ENCODE measurements around the gene MPC1L. TPM values are rescaled to one million over a fixed set of nuclear protein-coding genes. Genes with fewer than 3 reads are reported as not detected.

The MPC1L gene
- total RNA-seq, 1 donor from 2014 or later: not detected

DNA sequence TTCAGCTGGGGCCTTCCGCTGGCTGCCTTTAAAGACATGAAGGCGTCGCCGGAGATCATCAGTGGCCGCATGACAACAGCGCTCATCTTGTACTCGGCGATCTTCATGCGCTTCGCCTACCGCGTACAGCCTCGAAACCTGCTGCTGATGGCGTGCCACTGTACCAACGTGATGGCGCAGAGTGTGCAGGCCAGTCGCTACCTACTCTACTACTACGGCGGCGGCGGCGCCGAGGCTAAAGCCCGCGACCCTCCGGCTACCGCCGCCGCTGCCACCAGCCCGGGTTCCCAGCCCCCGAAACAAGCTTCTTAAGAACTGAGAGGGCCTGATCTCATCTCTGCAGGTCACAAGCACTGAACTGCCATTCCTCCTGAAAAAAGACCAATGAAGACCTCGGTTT, 437 bp downstream of the MPC1L start:
- intact Hi-C loops (cut with micrococcal nuclease): no loop called here
- ATAC-seq (no peak), DNase-seq (no peak)

DNA sequence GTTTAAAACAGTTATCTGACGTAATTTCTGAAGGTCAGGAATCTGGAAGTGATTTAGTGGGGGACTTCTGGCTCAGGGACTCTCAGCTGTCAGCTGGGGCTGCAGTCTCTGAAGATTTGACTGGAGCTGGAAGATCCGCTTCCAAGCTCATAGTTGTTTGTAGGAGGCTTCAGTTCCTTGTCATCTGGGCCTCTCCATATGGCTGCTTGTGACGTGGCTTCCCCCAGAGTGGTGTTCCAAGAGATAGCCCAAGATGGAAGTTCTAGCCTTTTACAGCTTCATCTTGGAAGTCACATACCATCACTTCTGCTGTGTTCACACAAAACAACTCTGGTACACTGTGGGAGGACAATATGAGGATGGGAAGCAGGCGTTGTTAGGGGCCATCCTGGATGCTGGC, 2.1 kb downstream of the MPC1L start:
- ATAC-seq (no peak), DNase-seq (no peak)
- intact Hi-C loops (cut with micrococcal nuclease): no loop called here

DNA sequence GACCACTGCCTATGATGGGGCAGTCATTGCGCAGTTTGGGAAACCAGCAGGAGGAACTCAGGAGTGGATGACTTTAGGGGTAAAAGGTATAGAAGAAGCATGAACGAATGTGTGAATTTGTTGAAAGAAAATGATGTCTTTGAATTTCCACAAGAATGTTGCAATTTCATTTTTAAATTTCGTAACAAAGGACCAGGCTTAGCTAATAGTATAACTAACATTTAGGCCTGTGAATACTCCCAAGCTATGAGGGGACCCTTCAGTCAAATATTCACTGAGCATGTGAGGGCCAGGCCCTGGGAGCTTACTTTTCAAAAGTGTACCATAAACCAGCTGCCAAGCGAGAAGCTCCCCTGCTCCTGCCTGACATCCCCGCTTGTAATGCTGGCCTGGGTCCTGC, 5.3 kb downstream of the MPC1L start:
- intact Hi-C loops (cut with micrococcal nuclease): no loop called here
- ATAC-seq (no peak), DNase-seq (no peak)

DNA sequence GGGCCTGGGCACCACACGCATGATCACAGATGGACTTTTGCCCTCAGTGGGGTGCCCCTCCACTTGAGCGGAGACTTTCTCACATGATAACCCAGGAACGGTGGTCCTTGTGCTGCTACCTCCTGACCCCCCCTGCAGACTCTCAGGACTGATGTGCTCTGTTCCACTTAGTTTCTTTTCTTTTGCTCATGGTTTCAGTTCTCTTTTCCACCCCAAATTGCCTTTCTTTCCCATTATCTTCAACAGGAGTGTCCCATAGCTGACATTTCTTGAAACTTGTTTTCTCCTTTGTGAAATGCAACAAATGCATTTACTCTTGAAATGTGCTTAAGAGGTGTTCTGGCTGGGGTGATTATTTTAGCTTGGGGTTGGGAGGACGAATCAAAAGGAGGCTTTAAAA, 9.0 kb downstream of the MPC1L start:
- no peak for DNase-seq
- intact Hi-C loops (cut with micrococcal nuclease): no loop called here
- no peak for ATAC-seq

DNA sequence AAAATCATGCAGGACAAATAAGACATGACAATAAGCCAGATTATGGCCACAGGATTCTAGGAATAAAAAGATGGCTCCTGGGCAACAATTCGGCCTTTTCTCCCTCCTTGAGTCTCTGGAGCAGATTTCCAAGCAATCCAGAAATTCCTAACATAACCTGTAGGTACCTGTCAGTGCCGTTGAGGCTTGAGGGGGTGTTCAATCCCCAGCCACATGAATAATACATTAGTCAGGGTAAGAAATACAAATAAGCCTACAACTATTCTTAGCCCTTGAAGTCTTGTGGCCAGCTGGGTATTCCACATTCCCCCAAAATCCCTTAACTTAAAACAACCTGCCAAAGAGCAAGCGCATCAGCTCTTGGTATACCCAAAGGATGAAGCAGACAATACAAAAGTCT, 14.5 kb downstream of the MPC1L start:
- ATAC-seq (no peak), DNase-seq (no peak)
- intact Hi-C loops (cut with micrococcal nuclease): no loop called here

DNA sequence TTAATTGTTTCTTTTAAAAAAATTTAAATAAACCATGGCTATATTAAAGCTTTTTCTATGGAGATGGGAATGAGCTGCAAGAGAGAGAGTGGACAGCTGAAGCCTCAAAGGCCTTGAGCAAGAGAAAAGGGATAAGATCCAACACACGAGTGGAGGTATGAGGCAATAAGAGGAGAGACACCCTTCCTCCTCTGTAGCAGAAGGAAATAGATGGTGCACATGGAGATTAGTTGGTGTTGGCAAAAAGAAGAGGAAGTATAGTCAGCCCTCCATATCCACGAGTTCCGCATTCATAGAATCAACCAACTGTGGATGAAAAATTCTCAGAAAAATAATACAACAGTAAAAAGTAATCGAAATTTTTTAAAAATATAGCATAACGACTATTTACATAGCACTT, 20.9 kb downstream of the MPC1L start:
- ATAC-seq (peak; percentile 6), DNase-seq (no peak)
- intact Hi-C loops (cut with micrococcal nuclease): no loop called here

DNA sequence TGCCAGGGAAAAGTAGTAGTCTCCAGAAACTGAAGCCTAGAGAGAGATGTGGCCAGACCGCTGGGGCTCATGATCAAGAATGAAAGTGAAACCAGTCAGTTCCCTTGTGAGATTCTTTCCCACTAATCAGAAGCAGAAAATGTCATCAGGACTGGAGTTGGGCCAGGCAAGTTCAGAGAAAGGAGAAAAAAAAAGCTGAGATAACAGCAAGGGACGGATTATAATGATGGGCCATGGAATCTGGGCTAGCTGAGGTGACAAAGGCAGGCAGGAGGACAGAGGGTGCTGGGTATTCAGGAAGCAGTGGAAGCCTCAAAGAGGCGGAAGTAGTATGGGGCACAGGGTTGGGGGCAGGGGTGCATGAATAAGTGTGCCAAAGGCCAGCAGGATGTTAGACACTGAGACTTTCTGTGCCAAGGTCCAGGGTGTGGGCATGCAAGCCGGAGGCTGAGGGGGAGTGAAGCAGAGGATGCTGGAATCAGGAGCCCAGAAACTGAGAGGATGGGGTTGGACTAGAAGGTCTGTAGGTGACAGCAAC, 21.7 kb downstream of the MPC1L start:
- intact Hi-C loops (cut with micrococcal nuclease): no loop called here
- DNase-seq: peak; percentile 37

DNA sequence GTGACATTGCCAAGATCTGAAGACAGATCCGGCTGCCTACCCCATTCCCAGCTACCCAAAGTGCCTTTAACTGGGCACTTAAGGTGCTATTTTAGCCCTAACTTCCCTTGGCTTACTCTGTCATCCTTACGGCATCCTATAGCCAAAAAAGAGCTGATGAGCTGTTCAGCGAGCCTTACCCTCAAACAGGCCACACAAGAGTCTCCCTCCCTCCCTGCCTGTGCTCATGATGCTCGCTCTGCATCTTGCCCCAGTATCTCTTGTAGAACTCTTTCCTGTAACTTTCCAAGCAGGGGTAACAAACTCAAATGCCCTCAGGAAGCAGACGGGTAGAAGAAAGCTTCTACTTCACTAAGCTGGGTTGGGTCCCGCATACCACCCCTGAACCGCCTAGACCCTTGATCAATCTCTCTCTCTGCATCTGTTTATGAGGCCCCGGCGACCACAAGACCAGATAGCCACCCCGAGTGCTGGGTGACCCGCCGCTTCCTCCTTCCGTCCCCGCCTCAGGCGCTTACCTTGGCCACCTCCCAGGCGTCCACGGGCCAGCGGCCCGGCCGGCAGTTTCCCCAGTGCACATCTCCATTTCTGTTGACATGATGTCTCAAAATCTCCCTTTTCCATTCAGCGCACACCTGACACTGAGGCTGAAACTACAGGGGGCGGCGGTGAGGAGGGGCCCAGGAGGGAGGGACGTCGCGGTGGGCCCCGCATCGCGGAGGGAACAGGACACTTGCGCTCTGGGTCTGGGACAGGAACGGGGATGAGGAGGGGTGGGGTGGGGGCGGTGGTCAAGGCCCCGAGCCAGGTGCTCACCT, 23.5 kb downstream of the MPC1L start:
- ATAC-seq: peak; percentile 54
- peak; percentile 43 for DNase-seq
- intact Hi-C loops (cut with micrococcal nuclease): no loop called here

More for the DNA sequence above, 21.7 kb downstream of the MPC1L start:
- ATAC-seq: peak; percentile 53

DNA sequence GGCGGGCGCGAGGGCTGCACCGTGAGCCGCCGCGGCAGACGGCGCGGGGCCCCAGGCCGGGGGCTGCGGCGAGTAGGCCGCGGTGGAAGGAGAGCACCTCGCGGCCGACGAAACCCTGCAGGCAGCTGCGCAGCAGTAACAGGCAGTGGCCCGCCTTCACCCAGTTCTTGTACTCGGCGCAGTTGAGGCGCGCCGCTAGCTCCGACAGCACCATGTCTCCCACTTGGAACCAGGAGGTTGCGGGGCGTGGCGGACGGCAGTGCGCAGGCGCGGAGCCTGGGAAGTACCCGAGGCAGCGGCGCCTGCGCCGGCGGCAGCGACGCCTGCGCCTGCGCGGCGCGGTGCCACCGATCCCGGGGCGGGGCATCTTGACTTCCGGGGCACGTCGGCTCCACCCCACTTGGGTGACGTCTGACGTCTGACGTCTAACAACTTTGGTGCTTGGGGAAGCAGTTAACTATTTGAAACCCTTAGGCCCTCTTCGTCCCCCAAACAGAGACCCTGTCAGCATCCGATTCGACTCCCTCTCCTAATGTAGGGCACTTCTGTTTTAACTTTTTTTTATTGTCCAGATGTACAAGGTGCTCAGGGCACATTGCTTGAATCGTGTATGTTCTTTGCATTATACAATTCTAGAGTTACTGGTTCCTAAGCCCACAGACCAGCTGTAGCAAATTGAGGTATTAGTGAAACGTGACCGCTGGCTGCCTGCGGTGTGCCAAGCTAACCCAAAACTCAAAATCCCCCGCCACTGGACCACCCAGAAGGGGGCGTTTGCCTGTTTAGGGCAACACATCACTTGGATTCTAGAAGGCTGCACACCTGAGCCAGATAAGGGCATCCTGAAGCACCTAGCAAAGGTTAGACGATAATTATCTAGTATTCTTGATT, 24.3 kb downstream of the MPC1L start, which contains the start of gene CXorf38:
Gene CXorf38 (minus strand): TSS at position 255 of the 891 bp plus-strand sequence. CDS start 41 bp downstream, at position 214.
- intact Hi-C loops (cut with micrococcal nuclease): no loop called here
- DNase-seq (peak; percentile 94), ATAC-seq (peak; percentile 89)

DNA sequence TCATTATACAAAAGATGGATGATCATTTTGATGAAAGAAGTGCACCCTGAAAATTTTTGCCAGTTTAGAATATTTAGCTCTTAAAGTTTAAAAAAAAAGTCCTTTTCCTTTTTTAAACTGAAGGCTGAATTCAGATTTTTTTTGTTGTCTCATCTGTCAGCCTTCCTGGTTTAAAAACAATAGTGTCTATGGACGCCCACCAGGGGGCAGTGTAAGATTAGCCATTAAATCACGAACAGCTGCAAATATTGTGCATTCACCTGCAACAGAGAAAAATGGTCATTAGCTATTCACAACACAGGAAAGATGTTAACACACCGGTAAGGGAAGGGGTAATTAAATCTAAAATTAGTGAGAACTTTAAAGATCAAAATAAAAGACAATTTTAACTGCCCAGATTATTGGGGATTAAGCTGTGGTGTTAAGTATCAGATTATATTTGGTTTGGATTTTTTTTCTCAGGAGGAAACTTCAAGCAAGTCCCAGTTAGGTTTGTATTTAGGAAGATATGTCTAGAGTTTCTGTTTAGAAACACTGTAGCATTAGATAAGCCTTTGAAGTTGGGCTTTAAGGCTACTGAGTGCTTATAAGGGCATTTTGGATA, 28.5 kb downstream of the MPC1L start:
- intact Hi-C loops (cut with micrococcal nuclease): loop anchor here (10.0 kb wide), 2 partner anchors 143 to 463 kb away; no protein-coding TSS in a partner anchor
- ATAC-seq: no peak
- DNase-seq: peak; percentile 34

DNA sequence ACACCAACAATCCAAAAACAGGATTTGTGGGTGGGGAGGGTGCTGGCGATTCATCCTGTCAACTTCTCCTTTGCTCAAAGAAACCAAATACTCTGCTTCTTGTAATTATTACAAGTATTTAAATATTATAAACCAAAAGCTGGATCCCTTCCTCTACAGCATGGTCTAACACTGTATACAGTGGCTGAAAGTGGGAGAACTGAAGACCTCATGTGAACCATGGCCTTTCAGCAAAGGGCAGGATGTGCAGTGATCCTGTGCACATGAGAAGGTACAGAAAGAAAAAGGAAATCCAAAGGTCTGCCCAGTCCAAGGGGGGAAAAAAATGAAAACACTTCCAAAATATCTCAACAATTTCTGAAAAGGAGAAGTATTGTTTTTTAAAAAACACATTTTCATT, 29.4 kb downstream of the MPC1L start:
- intact Hi-C loops (cut with micrococcal nuclease): loop anchor here (10.0 kb wide), 2 partner anchors 142 to 462 kb away; no protein-coding TSS in a partner anchor
- DNase-seq (no peak), ATAC-seq (no peak)

DNA sequence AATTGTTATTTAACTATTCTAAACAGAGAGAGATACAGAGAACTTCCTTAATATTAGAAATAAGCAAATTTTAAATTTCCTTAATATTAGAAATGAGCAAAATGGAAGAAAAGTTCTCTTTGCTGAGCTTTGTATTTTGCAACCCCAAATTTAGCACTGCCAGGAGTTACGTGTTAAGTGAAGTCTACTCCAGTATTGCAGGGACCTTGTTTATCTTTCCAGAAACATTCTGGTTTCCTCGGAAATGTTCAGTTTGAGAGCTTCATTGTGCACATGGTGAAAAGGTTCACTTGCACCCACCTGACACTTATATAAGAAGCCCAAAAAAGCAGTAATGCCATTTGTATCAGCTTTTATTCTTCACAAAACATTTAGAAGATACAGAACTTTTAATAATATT, 30.3 kb downstream of the MPC1L start:
- DNase-seq (no peak), ATAC-seq (no peak)
- intact Hi-C loops (cut with micrococcal nuclease): loop anchor here (10.0 kb wide), 2 partner anchors 141 to 461 kb away; no protein-coding TSS in a partner anchor

DNA sequence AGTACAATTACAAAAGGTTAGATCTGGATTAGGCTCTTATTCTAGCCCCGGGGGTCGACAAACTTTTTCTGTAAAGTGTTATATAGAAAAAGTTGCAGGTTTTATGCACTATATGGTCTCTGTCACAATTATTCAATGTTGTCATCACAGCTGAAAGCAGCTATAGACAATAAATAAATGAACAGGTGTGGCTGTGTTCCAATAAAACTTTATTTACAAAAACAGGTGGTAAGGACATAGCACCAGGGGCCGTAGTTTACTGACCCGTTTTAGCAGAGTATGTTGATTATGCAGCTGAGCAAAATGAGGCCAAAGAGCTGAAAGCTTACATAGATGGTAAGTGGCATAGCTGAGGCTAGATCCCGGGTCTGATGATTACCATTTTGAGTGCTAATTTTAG, 37.2 kb downstream of the MPC1L start:
- ATAC-seq: no peak
- intact Hi-C loops (cut with micrococcal nuclease): no loop called here
- no peak for DNase-seq

DNA sequence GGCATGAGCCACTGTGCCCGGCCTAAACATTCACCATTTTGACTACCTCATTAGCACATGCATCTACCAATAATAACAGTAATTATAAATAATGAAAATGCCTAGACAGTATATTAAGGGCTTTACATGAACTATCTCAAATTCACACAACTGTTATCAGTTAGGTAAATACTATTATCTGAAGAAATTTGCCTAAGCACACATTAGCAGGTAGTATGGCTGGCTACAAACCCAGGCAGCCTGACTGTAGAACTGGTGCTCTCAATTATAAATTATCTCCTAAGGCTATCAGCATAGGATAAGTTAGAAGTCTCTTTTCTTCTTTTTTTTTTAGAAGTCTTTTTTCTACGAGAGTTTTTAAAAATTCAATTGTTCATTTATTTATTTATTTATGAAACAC, 38.3 kb downstream of the MPC1L start:
- intact Hi-C loops (cut with micrococcal nuclease): no loop called here
- ATAC-seq: no peak

DNA sequence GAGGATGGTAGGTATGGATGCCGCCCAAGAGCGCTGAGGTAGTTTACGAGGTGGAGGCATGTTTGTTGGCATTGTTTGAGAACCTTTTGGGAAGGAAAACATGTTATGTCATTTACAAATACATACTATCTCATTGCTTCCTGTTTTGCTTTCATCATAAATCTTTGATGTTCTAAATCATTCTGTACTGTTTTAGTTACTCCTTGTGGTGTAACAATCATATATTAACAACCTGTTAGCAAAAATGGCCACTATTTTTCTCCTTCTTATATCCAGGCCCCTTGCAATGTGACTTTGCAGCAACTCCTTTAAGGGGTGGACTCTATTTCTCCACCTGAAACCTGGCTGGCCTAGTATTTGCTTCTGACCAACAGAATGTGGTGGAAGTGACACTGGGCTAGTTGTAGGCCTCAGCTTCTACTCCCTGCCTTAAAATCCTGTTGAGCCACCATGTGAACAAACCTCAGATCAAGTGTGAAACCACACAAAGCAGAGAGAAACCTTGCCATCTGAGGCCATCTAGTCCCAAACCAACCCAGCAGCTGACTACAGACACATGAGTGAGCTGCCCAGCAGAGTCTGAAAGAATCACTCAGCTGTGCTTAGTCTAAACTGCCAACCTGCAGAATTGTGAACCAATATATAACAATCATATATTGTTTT, 40.0 kb downstream of the MPC1L start:
- ATAC-seq (no peak), DNase-seq (no peak)
- intact Hi-C loops (cut with micrococcal nuclease): no loop called here

More for the DNA sequence above, 38.3 kb downstream of the MPC1L start:
- no peak for DNase-seq

DNA sequence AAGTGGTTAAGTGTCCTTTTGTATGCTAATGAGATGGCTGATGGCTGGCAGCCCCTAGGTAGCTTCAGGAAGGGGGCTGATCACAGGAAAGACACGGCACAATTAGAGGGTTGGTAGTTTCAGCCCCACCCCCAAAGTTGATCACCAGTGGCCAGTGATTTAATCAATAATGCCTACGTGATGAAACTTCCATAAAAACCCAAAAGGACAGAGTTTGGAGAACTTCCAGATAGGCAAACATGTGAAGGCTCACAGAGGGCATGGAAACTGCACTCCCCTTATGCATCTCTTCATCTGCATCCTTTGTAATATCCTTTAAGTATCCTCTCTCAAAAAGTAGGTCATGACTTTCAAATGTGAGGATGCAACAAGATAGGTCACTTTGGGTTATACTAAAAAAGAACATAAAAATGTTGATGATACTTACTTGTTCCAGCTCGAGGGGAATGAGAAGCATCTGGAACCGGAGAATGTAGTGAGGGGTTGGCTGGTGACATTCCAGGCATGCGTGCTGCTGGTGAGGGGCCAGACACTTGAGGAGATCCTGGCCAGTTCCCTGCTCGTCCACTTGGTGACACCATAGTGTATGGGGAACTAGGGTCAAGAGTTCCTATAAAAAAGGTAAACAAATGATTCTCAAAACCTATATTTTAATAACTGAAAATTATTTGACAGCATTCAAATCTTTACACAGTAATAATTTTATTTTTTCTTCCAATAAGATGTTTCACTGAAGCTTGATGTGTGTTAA, 40.8 kb downstream of the MPC1L start:
- DNase-seq (peak; percentile 26), ATAC-seq (peak; percentile 43)
- intact Hi-C loops (cut with micrococcal nuclease): no loop called here

DNA sequence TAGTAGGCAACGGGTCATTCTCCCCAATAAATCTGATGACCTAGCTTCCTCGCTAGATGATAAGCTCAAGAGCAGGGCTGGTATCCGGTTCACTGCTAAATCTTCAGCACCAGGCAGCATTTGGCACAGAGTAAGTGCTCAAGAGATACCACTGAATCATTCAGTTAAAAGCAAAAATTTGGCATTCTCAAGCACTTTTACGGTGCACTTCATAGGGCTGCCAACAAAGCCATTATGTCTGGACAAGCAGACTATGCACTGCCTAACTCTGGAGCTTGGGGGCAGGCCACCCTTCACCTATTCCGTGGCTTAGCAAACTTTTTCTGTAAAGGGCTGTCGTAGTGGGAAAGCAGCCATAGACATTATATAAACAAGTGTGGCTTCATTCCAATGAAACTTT, 47.9 kb downstream of the MPC1L start:
- DNase-seq (peak; percentile 21), ATAC-seq (peak; percentile 62)
- intact Hi-C loops (cut with micrococcal nuclease): no loop called here

Measured in left ventricle myocardium superior (tissue), 1 donor.